Measurements from ENCODE around the gene EI24.

The EI24 gene

DNA sequence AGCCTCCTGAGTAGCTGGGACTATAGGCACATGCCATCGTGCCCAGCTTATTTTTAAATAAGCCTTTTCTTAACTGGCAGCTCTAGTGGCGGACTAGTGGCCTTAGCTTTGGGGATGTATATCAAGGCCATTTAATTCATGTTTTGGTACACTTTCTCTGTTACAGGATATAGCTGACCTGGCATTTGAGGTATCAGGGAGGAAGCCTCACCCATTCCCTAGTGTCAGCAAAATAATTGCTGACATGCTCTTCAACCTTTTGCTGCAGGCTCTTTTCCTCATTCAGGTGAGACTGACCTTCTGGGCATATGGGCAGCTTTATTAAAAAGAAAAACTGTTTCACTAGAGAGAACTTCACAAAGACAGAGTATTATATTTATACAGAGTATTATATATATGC is 9.5 kb downstream of the EI24 start:
- DNase-seq (ENCODE audit: low read depth in 2 of 2) = no peak
- H3K4me3 ChIP-seq (replicated peaks in 1 of 2; ENCODE audit: low read depth in 2 of 2, low read length in 2 of 2) = no peak overlapping the region
- TF ChIP-seq, protein P1, sequence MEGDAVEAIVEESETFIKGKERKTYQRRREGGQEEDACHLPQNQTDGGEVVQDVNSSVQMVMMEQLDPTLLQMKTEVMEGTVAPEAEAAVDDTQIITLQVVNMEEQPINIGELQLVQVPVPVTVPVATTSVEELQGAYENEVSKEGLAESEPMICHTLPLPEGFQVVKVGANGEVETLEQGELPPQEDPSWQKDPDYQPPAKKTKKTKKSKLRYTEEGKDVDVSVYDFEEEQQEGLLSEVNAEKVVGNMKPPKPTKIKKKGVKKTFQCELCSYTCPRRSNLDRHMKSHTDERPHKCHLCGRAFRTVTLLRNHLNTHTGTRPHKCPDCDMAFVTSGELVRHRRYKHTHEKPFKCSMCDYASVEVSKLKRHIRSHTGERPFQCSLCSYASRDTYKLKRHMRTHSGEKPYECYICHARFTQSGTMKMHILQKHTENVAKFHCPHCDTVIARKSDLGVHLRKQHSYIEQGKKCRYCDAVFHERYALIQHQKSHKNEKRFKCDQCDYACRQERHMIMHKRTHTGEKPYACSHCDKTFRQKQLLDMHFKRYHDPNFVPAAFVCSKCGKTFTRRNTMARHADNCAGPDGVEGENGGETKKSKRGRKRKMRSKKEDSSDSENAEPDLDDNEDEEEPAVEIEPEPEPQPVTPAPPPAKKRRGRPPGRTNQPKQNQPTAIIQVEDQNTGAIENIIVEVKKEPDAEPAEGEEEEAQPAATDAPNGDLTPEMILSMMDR (IDR thresholded peaks at IDR 0.05; ENCODE audit: low read depth, low read length) = no peak

DNA sequence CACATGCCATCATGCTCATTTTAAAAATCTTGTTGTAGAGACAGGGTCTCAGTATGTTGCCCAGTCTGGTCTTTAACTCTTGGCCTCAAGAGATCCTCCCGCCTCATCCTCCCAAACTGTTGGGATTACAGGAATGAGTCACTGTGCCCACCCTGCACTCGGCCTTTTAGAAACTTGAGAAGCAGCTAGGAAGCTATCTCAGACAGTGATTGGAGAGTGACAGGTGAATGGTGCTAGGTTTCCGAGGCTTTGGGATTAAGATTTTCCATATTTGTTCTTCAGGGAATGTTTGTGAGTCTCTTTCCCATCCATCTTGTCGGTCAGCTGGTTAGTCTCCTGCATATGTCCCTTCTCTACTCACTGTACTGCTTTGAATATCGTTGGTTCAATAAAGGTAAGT is 10.5 kb downstream of the EI24 start:
- H3K4me3 ChIP-seq (replicated peaks in 1 of 2; ENCODE audit: low read depth in 2 of 2, low read length in 2 of 2) = no peak overlapping the region
- DNase-seq (ENCODE audit: low read depth in 2 of 2) = no peak
- TF ChIP-seq, protein P1 (IDR thresholded peaks at IDR 0.05; ENCODE audit: low read depth, low read length) = no peak

DNA sequence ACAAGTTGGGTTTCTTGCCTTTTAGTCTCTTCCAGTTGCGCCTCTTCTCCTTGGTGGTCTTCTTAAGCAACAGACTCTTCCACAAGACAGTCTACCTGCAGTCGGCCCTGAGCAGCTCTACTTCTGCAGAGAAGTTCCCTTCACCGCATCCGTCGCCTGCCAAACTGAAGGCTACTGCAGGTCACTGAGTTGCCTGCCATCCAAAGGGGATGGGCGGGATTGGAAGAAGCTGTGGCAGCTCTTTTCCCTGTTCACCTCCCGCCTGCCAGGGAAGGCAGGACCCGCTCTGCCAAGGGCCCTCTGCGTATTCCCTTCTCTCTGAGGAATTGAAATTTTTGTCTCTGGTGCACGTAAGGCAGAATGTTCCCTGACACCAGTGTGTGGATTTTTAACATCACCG is 14.2 kb downstream of the EI24 start:
- DNase-seq (ENCODE audit: low read depth in 2 of 2) = no peak
- no peak overlapping the region for H3K4me3 ChIP-seq (replicated peaks in 1 of 2; ENCODE audit: low read depth in 2 of 2, low read length in 2 of 2)

DNA sequence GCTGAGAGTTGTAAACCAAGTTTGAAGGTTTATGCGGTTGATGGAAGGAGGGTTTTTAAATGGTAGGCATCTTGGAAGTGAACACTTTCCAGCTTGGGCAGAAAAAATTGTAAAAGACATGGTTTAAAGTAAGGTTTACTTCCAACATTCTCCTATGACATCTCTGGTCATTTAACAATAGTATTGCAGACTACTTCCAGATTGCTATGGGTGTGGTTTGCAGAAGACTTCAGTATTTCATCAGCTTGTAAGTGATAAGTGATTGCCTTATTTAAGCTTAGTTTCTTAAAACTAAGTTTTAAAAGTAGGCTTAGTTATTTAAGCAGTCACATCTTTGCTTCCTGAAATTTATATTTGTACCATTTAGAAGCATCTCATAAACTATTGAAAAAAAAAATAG is 16.2 kb downstream of the EI24 start:
- DNase-seq (ENCODE audit: low read depth in 2 of 2) = no peak
- H3K4me3 ChIP-seq (replicated peaks in 1 of 2; ENCODE audit: low read depth in 2 of 2, low read length in 2 of 2) = no peak overlapping the region
- TF ChIP-seq, protein P1 (IDR thresholded peaks at IDR 0.05; ENCODE audit: low read depth, low read length) = no peak

More for the DNA sequence above, 14.2 kb downstream of the EI24 start:
- TF ChIP-seq, protein P1 (IDR thresholded peaks at IDR 0.05; ENCODE audit: low read depth, low read length) = no peak

DNA sequence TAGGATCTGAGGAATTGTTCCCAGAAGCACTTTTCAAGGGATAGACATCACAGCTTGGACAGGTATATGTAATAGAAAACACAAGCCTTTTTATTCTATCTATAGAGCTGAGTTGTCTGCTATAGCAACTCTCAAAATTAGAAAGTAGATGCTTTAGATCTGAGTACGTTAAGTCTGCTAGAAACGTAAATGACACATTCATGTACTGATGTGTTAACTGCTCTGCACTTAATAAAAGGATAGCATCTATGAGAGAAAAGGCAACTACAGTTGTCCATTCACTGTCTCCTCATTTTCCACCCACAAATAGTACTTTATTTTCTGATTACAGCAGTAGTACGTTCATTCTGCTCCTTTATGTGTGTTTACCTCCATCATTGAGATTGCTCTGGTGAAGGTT is 17.3 kb downstream of the EI24 start:
- no peak overlapping the region for H3K4me3 ChIP-seq (replicated peaks in 1 of 2; ENCODE audit: low read depth in 2 of 2, low read length in 2 of 2)
- DNase-seq (ENCODE audit: low read depth in 2 of 2) = no peak
- TF ChIP-seq, protein P1 (IDR thresholded peaks at IDR 0.05; ENCODE audit: low read depth, low read length) = no peak

DNA sequence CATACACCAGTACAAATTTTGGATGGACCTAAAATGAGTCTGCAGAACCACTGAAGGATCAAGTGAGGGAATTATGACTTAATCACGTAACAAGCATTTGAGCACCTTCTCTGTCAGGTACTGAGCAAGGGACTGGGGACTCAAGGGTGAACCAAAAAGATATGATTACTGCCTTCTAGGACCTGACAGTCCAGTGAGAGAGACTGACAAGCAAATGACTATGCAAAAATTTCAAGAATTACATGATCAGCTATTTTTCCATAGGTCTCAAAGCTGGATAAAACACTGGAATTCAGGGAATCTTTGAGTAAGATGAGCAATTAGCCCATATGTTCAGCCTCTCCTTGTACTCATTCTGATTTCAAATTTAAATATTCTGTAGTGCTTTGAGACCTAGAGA is 18.2 kb downstream of the EI24 start:
- TF ChIP-seq, protein P1 (IDR thresholded peaks at IDR 0.05; ENCODE audit: low read depth, low read length) = no peak
- H3K4me3 ChIP-seq (replicated peaks in 1 of 2; ENCODE audit: low read depth in 2 of 2, low read length in 2 of 2) = no peak overlapping the region
- DNase-seq (ENCODE audit: low read depth in 2 of 2) = no peak

DNA sequence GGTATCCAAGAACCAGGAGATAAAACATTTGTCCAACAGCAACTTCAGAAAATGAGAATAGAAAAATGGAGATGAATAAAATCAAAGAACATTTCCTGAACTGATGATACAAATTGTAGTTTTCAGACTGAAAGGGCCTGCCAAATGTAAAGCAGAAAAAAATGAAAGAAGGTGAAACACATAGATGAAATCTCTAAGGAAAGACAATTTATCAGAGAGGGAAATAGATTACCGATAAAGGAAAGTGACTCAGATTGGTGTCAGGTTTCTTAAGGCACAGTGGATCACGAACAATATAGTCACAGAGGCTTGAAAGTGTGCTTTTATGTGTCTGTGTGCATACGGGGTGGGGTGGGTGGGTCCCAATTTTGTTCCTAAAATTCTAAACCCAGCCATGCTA is 19.2 kb downstream of the EI24 start:
- no peak overlapping the region for H3K4me3 ChIP-seq (replicated peaks in 1 of 2; ENCODE audit: low read depth in 2 of 2, low read length in 2 of 2)
- TF ChIP-seq, protein P1 (IDR thresholded peaks at IDR 0.05; ENCODE audit: low read depth, low read length) = no peak
- no peak for DNase-seq (ENCODE audit: low read depth in 2 of 2)

All from cardiac fibroblast (primary cell).